DND-41 (cell line): ENCODE measurements around the gene ARFIP1.

Experiments used
- CTCF ChIP-seq: IDR thresholded peaks from 2 replicates; pipeline ENCODE4 v1.5.1; 2012; ENCODE audit warnings: borderline replicate concordance, low read length, moderate library complexity, mild to moderate bottlenecking; ENCODE audit not compliant: poor library complexity, severe bottlenecking; ENCODE audit errors: extremely low read depth
- EZH2 ChIP-seq: IDR thresholded peaks from 3 replicates; pipeline ENCODE4 v1.6.1; 2012; ENCODE audit warnings: borderline replicate concordance, low read depth, mild to moderate bottlenecking, moderate library complexity, low read length, inconsistent platforms; ENCODE audit not compliant: severe bottlenecking

GRCh38 chr4:152848508-152848907, 68.8 kb downstream of the ARFIP1 start:
- TF ChIP-seq CTCF (no peak), EZH2 (no peak)
